ENCODE results near the gene HSPBP1. TPM values are rescaled to one million over a fixed set of nuclear protein-coding genes. Genes with fewer than 3 reads are reported as not detected.
A peak's percentile ranks its signal among the peaks of the same experiment; 100 is the strongest.

Gene HSPBP1
- total RNA-seq, 2 experiments from 2014 or later = 46.4 to 47.1 TPM

DNA sequence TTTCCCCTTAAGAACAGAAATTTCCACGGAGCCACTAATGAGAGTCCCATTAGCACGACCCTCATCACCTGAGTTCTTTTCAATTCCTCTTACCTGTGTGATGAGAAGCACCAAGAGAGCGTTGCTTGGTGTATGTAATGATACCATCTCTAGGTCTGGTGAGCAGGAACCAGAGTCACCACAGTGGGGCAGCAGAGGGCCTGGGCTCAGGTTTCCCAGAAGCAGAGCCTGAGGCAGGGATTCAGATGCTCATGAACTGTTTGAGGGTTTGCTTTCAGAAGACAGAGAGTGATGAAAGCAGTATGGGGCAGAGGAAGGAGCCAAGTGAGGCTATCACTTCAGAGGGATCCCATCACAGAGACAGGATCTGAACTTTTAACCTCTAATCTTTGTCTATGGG is 67.5 kb downstream of the HSPBP1 start:
- intact Hi-C loops (cut with micrococcal nuclease) = no loop called here
- TF ChIP-seq, protein P1, sequence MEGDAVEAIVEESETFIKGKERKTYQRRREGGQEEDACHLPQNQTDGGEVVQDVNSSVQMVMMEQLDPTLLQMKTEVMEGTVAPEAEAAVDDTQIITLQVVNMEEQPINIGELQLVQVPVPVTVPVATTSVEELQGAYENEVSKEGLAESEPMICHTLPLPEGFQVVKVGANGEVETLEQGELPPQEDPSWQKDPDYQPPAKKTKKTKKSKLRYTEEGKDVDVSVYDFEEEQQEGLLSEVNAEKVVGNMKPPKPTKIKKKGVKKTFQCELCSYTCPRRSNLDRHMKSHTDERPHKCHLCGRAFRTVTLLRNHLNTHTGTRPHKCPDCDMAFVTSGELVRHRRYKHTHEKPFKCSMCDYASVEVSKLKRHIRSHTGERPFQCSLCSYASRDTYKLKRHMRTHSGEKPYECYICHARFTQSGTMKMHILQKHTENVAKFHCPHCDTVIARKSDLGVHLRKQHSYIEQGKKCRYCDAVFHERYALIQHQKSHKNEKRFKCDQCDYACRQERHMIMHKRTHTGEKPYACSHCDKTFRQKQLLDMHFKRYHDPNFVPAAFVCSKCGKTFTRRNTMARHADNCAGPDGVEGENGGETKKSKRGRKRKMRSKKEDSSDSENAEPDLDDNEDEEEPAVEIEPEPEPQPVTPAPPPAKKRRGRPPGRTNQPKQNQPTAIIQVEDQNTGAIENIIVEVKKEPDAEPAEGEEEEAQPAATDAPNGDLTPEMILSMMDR (IDR thresholded peaks at IDR 0.05) = peak; percentile 51
- H3K36me3 Mint-ChIP-seq (ENCODE audit: low read depth) = peaks cover 3% of the 10 kb centered on the region
- POLR2A ChIA-PET = no interaction called here
- H3K27ac Mint-ChIP-seq = no peak overlapping the region
- H3K4me1 Mint-ChIP-seq (ENCODE audit: low read depth) = peaks cover 11% of the 10 kb centered on the region
- H3K27me3 Mint-ChIP-seq = peaks cover 25% of the 10 kb centered on the region
- H3K9me3 Mint-ChIP-seq = peaks cover 8% of the 10 kb centered on the region
- peak; percentile 27 for ATAC-seq
- no peak overlapping the region for H3K4me3 Mint-ChIP-seq
- CTCF ChIA-PET = no interaction called here
- peak; percentile 76 for DNase-seq

Small RNAs within 50 kb of the gene (microRNA-seq; reads per million reads assigned to microRNA genes)
- gene MIR6802 (ENCODE audit: borderline microRNAs expressed, borderline replicate concordance) (3.3 reads per million, percentile 8 among the genes with 10 or more reads in this experiment), gene MIR6803 (ENCODE audit: borderline microRNAs expressed, borderline replicate concordance) (4.2 reads per million, percentile 16 among the genes with 10 or more reads in this experiment), gene MIR6804 (ENCODE audit: borderline microRNAs expressed, borderline replicate concordance) (not detected)

Other genes with a start within 250 kb of the HSPBP1 start
- under 1 TPM; 0.14 to 0.27 TPM for gene GP6, start 241.8 kb downstream of the HSPBP1 start, total RNA-seq
- 10 to 100 TPM; 17.3 to 18.2 TPM for gene RDH13, start 217.0 kb downstream of the HSPBP1 start, total RNA-seq
- gene EPS8L1, start 204.2 kb downstream of the HSPBP1 start, total RNA-seq = 1 to 10 TPM; 2.8 to 3.2 TPM
- 10 to 100 TPM; 55.4 to 55.8 TPM for gene PPP1R12C, start 162.5 kb downstream of the HSPBP1 start, total RNA-seq
- gene TNNT1, start 130.9 kb downstream of the HSPBP1 start, total RNA-seq = not detected
- gene TNNI3, start 122.4 kb downstream of the HSPBP1 start, total RNA-seq = not detected
- not detected for gene DNAAF3, start 113.5 kb downstream of the HSPBP1 start, total RNA-seq
- gene SYT5, start 99.8 kb downstream of the HSPBP1 start, total RNA-seq = not detected
- not detected for gene PTPRH, start 70.6 kb downstream of the HSPBP1 start, total RNA-seq
- gene TMEM86B, start 51.3 kb downstream of the HSPBP1 start, total RNA-seq = 1 to 10 TPM; 5.8 to 6.2 TPM
- gene PPP6R1, start 21.1 kb downstream of the HSPBP1 start, total RNA-seq = 100 to 1,000 TPM; 197 to 207 TPM
- 1 to 10 TPM; 5.1 to 5.8 TPM for gene BRSK1, start 3.9 kb upstream of the HSPBP1 start, total RNA-seq
- not detected for gene TMEM150B, start 45.2 kb upstream of the HSPBP1 start, total RNA-seq
- 10 to 100 TPM; 32.6 to 33.1 TPM for gene KMT5C, start 59.8 kb upstream of the HSPBP1 start, total RNA-seq
- not detected for gene COX6B2, start 74.6 kb upstream of the HSPBP1 start, total RNA-seq
- gene GARIN5B, start 83.2 kb upstream of the HSPBP1 start, total RNA-seq = not detected
- gene IL11, start 90.4 kb upstream of the HSPBP1 start, total RNA-seq = under 1 TPM in 1 of 2 experiments, not detected in 1; 0.18 TPM
- not detected for gene TMEM190, start 96.7 kb upstream of the HSPBP1 start, total RNA-seq
- 10 to 100 TPM in 1 of 2 experiments, 1 to 10 TPM in 1; 9.4 to 10.6 TPM for gene TMEM238, start 104.2 kb upstream of the HSPBP1 start, total RNA-seq
- gene RPL28, start 105.8 kb upstream of the HSPBP1 start, total RNA-seq = 1,000 to 10,000 TPM; 3,001 to 3,058 TPM
- gene UBE2S, start 127.7 kb upstream of the HSPBP1 start, total RNA-seq = 100 to 1,000 TPM; 229 to 241 TPM
- not detected for gene SHISA7, start 163.2 kb upstream of the HSPBP1 start, total RNA-seq
- gene ISOC2, start 181.5 kb upstream of the HSPBP1 start, total RNA-seq = 10 to 100 TPM; 29.0 to 29.3 TPM
- not detected for gene C19orf85, start 184.6 kb upstream of the HSPBP1 start, total RNA-seq
- 1 to 10 TPM; 8.4 to 8.6 TPM for gene ZNF628, start 196.5 kb upstream of the HSPBP1 start, total RNA-seq
- gene NAT14, start 205.1 kb upstream of the HSPBP1 start, total RNA-seq = 10 to 100 TPM; 18.9 to 19.9 TPM
- under 1 TPM; 0.67 to 0.70 TPM for gene SSC5D, start 208.3 kb upstream of the HSPBP1 start, total RNA-seq

Measured in activated CD8-positive, alpha-beta T cell treated with anti-CD3 and anti-CD28 coated beads for 36 hours (primary cell).